Measurements from ENCODE around the gene SIAH3. TPM values are rescaled to one million over a fixed set of nuclear protein-coding genes. Genes with fewer than 3 reads are reported as not detected.

SIAH3 gene
- total RNA-seq, 1 experiment from 2014 or later = not detected

GRCh38 chr13:45823583-45823982, 28.0 kb downstream of the SIAH3 start:
- no peak overlapping the region for H2BK120ac ChIP-seq (ENCODE audit: low read depth, low read length, poor library complexity, severe bottlenecking)
- peaks cover 6% of the 10 kb centered on the region; the same call in 1 of the 2 replicates for H3K4me1 ChIP-seq (ENCODE audit: insufficient read depth, low read length)
- H3K27ac Mint-ChIP-seq = no peak overlapping the region
- H2BK12ac ChIP-seq (ENCODE audit: insufficient read length, low read depth, low read length) = no peak overlapping the region
- no peak overlapping the region for H3K56ac ChIP-seq (ENCODE audit: insufficient read length, low read depth, low read length)
- H4K91ac ChIP-seq (ENCODE audit: insufficient read length, low read depth, low read length) = no peak overlapping the region
- no peaks in the 10 kb centered on the region for H3K23me2 ChIP-seq (ENCODE audit: insufficient read length, low read depth, low read length, poor library complexity, severe bottlenecking)
- H3K27me3 Mint-ChIP-seq (ENCODE audit: low read depth) = peaks cover 4% of the 10 kb centered on the region
- H4K5ac ChIP-seq (ENCODE audit: insufficient read length, low read depth, low read length) = no peak overlapping the region
- no peak overlapping the region for H2BK20ac ChIP-seq (ENCODE audit: low read depth, low read length, poor library complexity, severe bottlenecking)
- no peak overlapping the region for H3K23ac ChIP-seq (ENCODE audit: insufficient read length, low read depth, low read length)
- H3K79me1 ChIP-seq (ENCODE audit: insufficient read depth, low read depth, low read length, poor library complexity, severe bottlenecking) = no peaks in the 10 kb centered on the region
- no peaks in the 10 kb centered on the region for H4K20me1 ChIP-seq (ENCODE audit: control insufficient read depth, insufficient read depth, insufficient read length)
- no peak overlapping the region for H3K9ac ChIP-seq (ENCODE audit: extremely low read depth, insufficient read length, low read length)
- no peaks in the 10 kb centered on the region for H3K9me3 ChIP-seq (ENCODE audit: control insufficient read depth, low read depth, low read length)
- H2AK5ac ChIP-seq (ENCODE audit: insufficient read length, low read length) = no peak overlapping the region
- H3K36me3 Mint-ChIP-seq (ENCODE audit: insufficient read depth in 1 of 3, low read depth in 3 of 3) = peaks cover 0 to 2% (median 0%) of the 10 kb centered on the region in 3 experiments; a peak in 3 of 7 replicates
- H3K79me2 ChIP-seq (ENCODE audit: insufficient read depth, low read length) = no peaks in the 10 kb centered on the region
- TF ChIP-seq CTCF (conservative IDR thresholded peaks at IDR 0.05) = no peak
- DNase-seq = no peak
- no peak overlapping the region for H2BK5ac ChIP-seq (ENCODE audit: insufficient read length, low read length)
- H3K27me3 ChIP-seq (ENCODE audit: insufficient read depth, low read length) = no peaks in the 10 kb centered on the region
- no peak overlapping the region; the same call in 1 of the 2 replicates for H3K14ac ChIP-seq (ENCODE audit: insufficient read depth, low read length)
- H3K4me2 ChIP-seq (ENCODE audit: insufficient read depth, insufficient read length, low read length) = no peak overlapping the region
- H3K9me3 Mint-ChIP-seq = peaks cover under 1 to 1% of the 10 kb centered on the region in 2 experiments; a peak in 3 of 5 replicates
- peaks cover 23 to 30% of the 10 kb centered on the region in 2 experiments for H3K4me1 Mint-ChIP-seq
- no peak overlapping the region for H3K27ac ChIP-seq (ENCODE audit: insufficient read length, low read depth, low read length)
- no peak overlapping the region for H3T11ph ChIP-seq (ENCODE audit: low read length)
- H2BK15ac ChIP-seq (ENCODE audit: low read depth, low read length) = no peak overlapping the region
- no peak overlapping the region for H3K18ac ChIP-seq (ENCODE audit: insufficient read length, low read depth, low read length)
- H4K8ac ChIP-seq (replicated peaks; ENCODE audit: insufficient read length, low read depth, low read length) = no peak overlapping the region
- no peak overlapping the region for H3K4me3 Mint-ChIP-seq
- H3K4ac ChIP-seq (ENCODE audit: low read depth, low read length) = no peak overlapping the region
- H2AFZ ChIP-seq (ENCODE audit: low read length) = no peak overlapping the region
